ENCODE data around the gene RALY.
A peak's percentile ranks its signal among the peaks of the same experiment; 100 is the strongest.

The RALY gene

DNA sequence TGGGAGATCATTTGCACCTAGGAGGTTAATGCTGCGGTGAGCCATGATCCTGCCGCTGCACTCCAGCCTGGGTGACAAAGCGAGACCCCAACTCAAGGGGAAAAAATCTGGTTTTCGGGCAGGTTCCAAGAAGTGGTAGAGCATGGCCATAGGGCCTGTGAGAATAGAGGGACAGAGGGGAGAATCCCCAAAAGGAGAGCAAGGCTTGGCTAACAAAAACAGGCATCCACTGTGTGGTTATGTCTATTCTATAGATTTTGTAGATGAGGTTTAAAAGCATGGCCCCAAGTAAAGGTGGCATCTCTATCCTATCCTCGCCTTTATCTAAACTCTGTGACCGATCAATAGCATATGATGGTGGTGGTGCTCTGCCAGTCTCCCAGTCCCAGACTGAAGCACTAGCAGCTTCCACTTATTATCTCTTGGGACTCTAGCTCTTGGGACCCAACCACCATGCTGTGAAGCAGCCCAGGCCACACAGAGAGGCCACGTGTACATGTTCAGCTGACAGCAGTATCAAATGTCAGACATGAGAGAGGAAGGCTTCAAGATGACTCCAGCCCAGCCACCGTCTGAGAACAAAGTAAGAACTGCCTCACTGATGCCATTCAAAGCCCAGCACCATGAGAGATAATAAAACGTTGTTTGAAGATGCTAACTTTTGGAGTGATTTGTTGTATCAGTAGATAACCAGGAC lies 90.7 kb downstream of the RALY start:
- no peak for DNase-seq

GRCh38 chr20:34085544-34086040 lies 91.9 kb downstream of the RALY start:
- DNase-seq = no peak

DNA sequence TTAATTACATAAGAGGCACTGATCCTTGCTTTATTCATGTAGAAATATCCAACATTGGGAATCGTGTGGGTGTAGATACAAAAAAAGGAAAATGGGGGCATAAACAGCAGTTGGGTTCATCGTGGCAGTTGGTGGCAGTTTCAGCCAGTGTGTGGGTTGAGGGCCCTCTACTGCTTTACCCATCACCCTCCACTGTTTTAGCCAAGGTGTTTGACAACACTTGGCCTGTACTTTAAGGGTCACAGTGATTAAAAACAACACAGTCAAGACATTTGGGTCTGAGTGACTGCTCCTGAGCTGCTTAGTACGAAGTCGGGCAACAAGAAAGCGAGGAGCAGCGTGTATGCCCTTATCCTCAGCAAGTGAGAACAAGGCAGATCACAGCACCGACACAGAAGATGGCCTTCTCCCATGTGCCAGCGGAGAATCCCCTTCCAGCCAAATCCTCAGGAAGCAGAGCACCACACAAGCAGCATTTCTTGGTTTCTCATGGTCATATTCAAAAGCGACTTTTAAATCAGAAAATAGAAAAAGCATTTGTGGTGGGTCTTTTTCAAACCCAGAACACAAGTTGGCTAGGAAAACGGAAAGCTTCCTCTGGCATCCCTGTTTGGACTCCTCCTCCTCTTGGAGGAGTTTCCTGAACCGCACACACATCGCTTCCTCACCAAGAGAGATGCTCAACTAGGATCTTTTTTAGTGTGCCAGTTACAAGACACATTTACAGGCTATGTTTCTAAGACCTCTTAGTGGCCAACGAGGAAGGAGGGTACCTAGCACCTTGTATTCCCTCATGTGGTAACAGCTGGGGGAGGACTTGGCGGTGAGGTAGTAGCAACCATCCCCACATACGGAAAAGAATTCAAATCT lies 94.8 kb downstream of the RALY start:
- no peak for DNase-seq

DNA sequence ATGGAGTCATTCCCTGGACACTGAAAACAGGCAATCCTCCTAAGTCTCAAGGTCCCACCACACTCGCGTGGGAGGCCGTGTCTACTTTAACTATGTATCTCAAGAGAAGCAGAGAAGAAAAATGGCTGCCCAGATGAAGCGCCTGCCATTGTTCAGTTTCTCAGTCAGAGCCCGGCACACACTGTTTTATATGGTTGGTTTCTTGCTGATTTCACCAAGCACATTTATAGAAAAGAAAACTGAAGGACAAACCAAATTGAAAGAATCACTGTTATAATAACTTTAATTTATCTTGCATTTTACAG lies 95.4 kb downstream of the RALY start:
- DNase-seq = no peak

DNA sequence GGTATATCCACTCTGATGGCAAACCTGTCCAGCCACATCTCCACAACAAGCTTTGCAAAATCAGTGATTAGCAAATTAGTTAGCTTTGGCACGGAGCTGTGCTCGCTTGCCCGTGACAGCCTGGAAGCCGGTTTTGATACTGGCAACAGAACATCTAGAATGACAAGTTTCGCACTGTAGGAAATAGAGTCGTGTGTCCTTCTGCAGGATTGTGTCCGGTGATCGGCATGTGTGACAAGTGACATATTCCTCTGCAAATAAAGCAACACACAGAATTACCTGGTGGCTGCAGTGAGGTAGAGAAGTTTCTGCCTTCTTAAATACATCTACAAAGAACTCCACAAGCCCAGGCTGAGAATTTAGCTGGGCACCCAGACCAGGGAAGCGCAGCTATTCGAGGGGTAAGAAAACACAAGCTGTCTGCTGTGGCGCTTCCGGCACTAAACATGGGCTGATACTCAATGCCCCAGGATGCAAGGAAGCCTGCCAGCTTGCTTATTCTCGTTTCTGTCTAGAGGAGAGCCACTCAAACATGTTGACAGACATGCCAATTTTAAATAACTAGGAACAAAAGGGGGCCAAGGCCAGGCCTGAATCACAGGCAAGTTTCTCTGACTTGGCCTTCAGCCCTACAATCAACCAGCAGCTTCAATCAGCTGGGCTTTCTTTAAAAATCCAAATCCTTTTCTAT lies 96.1 kb downstream of the RALY start:
- DNase-seq = no peak

DNA sequence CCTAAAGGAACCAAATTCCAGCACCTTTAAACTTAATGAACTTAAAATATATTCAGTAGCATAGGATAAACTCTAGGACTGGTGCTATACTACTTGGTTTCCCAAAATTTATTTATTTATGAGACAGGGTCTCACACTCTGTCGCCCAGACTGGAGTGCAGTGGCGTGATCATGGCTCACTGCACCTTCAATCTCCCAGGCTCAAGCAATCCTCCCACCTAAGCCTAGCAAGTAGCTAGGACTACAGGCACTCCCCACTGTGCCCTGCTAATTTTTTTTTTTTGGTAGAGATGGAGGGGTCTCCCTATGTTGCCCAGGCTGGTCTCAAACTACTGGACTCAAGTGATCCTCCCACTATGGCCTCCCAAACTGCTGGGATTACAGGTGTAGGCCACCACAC lies 96.9 kb downstream of the RALY start:
- DNase-seq = no peak

DNA sequence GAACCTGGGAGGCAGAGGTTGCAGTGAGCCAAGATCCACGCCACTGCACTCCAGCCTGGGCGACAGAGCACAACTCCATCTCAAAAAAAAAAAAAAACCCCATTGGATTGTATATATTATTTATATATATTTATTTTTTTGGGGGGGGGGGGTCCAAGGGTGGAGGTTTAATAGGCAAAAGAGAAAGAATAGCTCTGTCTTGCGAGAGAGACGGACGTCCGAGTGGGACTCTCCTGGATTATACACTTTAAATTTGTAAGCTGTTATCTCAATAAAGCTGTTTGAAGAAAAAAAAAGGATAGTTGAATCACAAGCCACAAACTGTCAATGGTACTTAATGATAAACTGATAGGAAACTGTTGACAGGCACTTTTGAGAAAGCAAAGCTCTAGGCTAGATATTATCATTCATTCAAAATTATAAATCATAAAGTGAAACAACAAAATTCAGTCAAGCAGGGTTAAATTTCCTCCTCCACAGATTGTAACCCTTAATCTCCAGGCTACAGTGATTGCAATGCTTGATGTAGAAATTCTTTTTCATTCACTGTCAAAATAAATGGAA lies 98.0 kb downstream of the RALY start:
- DNase-seq = no peak

DNA sequence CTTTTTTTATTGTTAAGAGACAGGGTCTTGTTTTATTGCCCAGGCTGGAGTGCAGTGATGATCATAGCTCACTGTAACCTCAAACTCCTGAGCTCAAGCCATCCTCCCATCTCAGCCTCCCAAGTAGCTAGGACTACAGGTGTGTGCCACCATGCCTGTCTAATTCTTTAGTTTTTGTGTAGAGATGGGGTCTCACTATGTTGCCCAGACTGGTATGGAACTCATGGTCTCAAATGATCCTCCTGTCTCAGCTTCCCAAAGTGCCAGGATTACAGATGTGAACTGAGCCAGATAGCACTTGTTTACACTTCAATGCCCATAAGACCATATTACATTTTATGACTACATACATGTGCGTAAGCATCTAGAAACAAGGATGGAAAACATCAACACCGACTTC lies 100.2 kb downstream of the RALY start:
- DNase-seq = no peak

GRCh38 chr20:34095825-34096224 lies 102.1 kb downstream of the RALY start:
- no peak for DNase-seq

DNA sequence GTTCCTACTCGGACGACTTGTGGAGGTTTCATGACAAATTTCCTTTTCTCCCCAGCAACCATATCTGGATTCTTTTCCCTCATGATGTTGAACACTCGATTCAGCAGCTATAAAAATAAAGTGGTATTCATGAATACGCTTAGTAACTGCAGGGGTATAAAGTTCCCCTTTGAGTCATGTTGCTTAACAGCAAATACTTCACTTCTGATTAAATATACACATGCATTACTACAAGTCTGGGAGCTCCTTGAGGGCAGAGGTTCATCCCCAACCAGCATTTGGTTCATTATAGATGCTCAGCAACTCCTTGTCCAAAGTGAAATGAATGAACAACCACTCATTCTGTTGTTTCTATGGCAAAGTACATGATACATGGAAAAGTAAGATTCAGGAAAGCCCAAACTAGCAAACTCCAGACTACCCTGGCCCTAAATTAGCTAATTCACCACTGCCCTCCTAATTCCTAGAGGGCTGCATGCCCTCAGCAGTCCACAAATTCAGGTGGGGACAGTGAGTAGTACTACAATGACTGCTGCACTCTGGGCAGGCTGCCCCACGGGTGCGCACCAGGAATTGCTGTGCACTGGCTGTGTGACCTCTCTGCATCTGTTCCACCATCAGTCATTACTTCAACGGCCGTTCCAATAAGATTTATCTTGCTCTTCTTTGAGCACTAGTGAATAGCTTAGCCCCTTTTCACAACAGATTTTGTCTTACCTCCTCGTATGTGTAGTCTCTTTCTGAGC lies 103.2 kb downstream of the RALY start:
- DNase-seq = no peak

DNA sequence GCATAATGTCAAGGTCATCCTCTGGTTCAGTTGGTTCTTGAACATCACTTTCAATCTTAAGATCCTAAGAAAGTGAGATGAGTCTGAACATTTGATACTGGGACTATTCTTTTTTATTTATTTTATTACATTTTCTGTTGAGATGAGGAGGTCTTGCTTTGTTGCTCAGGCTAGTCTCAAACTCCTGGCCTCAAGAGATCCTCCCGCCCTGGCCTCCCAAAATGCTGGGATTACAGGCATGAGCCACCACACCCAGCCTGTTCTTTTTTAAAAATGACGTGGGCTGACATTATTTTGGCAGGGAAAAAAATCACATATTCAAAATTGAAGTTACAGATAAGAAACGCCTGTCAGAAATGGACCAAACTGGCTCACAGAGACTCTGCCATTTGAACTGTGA lies 104.9 kb downstream of the RALY start:
- DNase-seq = no peak

DNA sequence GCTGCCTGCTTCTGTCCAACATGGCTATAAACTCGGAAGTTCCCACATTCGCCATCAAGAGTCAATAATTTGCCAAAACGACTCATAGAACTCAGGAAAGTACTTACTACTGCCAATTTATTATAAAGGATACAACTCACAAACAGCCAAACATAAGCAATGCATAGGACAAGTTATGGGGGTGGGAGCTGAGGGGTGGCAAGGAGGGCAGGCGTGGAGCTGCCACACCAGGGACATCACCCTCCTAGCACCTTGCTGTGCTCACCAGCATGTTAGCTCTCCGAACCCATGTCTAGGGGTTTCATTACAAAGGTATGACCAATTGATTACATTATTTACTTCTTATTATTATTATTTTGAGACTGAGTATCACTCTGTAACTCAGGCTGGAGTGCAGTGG lies 106.0 kb downstream of the RALY start:
- DNase-seq = no peak

- no peak for DNase-seq
These were observed 106.9 kb downstream of the RALY start for GRCh38 chr20:34100576-34100975.

- no peak for DNase-seq
These were observed 108.6 kb downstream of the RALY start for GRCh38 chr20:34102342-34102741.

DNA sequence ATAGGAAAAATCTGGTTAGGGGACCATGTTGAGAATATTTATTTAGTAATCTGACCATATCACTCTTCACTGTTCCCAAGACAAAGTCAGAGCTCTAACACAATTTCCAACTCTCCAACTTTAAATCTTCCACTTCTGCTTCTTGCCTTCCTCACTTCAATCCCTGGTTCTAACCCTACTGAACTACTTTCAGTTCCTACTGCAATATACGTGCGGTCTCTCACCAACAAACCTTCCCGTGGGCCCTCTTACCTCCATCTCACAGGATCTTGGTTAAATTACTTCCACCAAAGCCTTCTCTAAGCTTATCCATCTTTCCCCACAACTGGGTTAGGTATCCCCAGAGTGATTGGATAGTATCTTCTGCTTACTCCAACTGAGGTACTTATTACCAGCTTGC lies 110.3 kb downstream of the RALY start:
- DNase-seq = no peak

- DNase-seq = no peak
These were observed 112.4 kb downstream of the RALY start for GRCh38 chr20:34105978-34106675.

GRCh38 chr20:34108616-34109174 lies 115.0 kb downstream of the RALY start:
- no peak for DNase-seq

GRCh38 chr20:34109442-34109841 lies 115.7 kb downstream of the RALY start:
- DNase-seq = no peak

GRCh38 chr20:34110025-34110744 lies 116.5 kb downstream of the RALY start:
- no peak for DNase-seq

DNA sequence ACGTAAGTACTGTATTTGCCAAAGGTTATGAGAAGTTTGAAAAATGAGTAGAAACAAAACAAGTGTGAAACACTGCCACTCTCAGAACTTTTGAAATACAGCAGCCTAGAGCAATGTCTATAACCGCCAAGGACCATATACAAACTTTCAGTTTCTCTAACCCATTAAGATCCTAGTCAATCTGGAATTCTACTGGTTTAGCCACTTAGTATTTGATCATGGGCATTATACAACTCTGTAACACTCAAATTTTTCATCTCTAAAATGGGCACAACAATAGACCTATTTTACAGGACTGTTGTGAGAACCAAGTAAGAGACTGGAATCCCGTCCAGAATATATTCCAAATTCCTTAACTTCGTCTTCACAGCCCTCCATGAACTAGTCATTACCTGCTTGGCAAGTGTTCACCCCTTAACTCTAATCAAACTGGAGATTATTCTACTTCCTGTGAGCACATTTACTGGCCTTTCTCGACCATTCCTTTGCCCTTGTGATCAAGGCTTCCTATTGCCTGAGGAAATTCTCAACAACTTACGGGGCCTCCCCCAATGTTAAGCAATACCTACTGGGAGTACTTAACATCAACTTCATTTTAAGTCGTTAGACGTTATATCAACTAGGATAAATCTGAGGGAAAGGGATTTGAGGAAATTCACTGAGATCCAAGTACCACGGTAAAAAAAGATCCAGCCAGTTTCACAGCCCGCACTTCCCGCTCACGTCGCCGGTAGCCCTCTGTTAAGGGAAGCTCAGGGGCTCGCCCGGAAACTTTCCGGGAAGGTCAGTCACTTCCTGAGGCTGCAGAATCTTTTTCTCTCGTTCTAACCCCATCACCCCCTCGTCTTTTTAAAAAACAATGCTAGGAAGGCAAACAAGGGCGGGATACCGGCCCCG lies 117.3 kb downstream of the RALY start:
- peak; percentile 11 to 14 for DNase-seq
